Suppressor macrophage treated with lipopolysaccharide for 4 hours (primary cell): ENCODE results near the gene PRR18.

Source experiments
- DNase-seq: peaks from one replicate; pipeline ENCODE4 v3.0.0-alpha.2; 2020

PRR18 gene

GRCh38 chr6:166333172-166333995, 25.2 kb upstream of the PRR18 start:
- no peak for DNase-seq

GRCh38 chr6:166331503-166332415, 23.6 kb upstream of the PRR18 start:
- no peak for DNase-seq

- no peak for DNase-seq
Observed at GRCh38 chr6:166330612-166331011, 22.4 kb upstream of the PRR18 start.

GRCh38 chr6:166325383-166326042, 17.3 kb upstream of the PRR18 start:
- no peak for DNase-seq

GRCh38 chr6:166323395-166323794, 15.2 kb upstream of the PRR18 start:
- DNase-seq: no peak

- no peak for DNase-seq
Observed at GRCh38 chr6:166318649-166319600, 10.7 kb upstream of the PRR18 start.

- no peak for DNase-seq
Observed at GRCh38 chr6:166318227-166318626, 10.0 kb upstream of the PRR18 start.

- DNase-seq: no peak
Observed at GRCh38 chr6:166317261-166318212, 9.3 kb upstream of the PRR18 start.

- no peak for DNase-seq
Observed at GRCh38 chr6:166315436-166315835, 7.2 kb upstream of the PRR18 start.

GRCh38 chr6:166314454-166314853, 6.3 kb upstream of the PRR18 start:
- no peak for DNase-seq

- peak; percentile 78 for DNase-seq
Observed at GRCh38 chr6:166313255-166314070, 5.3 kb upstream of the PRR18 start.

GRCh38 chr6:166312832-166313231, 4.6 kb upstream of the PRR18 start:
- DNase-seq: no peak

- DNase-seq: no peak
Observed at GRCh38 chr6:166310634-166311033, 2.4 kb upstream of the PRR18 start.

GRCh38 chr6:166309977-166310376, 1.8 kb upstream of the PRR18 start:
- no peak for DNase-seq

- no peak for DNase-seq
Observed at GRCh38 chr6:166308769-166309589, 787 bp upstream of the PRR18 start.

GRCh38 chr6:166307082-166308032, 835 bp downstream of the PRR18 start:
- peak; percentile 4 for DNase-seq

- no peak for DNase-seq
Observed at GRCh38 chr6:166306378-166307081, 1.7 kb downstream of the PRR18 start.
